K562 (cell line): ENCODE measurements around the gene TMEM135. TPM values are rescaled to one million over a fixed set of nuclear protein-coding genes. Genes with fewer than 3 reads are reported as not detected.

ENCODE experiments used
- NR2C1 ChIP-seq, 2 experiments: fragments of 450-650 bp; IDR thresholded peaks; 2 replicates each; pipeline ENCODE4 v1.6.1; 2017; ENCODE audit warnings: mild to moderate bottlenecking in 2 of 2, antibody characterized with exemption in 1 of 2, inconsistent platforms in 1 of 2, missing compliant biosample characterization in 1 of 2, missing genetic modification characterization in 1 of 2
- RERE ChIP-seq: sonication (generic); formaldehyde crosslinking; IDR thresholded peaks from 2 replicates; pipeline ENCODE4 v1.8.0; 2023; ENCODE audit warnings: missing genetic modification reagents, mild to moderate bottlenecking, borderline replicate concordance
- ZBTB40 ChIP-seq, 2 experiments: fragments of 450-650 bp in 1 of 2; sonication (generic) in 1 of 2; formaldehyde crosslinking in 1 of 2; IDR thresholded peaks; 2 replicates each; pipeline versions ENCODE4 v1.7.1 to v1.9.0; 2016 to 2022; ENCODE audit warnings: inconsistent platforms in 1 of 2, mild to moderate bottlenecking in 1 of 2, missing genetic modification reagents in 1 of 2
- ZNF212 ChIP-seq: fragments of 450-650 bp; formaldehyde crosslinking; IDR thresholded peaks from 2 replicates; pipeline ENCODE4 v1.4.0; 2020; ENCODE audit warnings: mild to moderate bottlenecking
- polyA plus RNA-seq, 8 experiments: library from polyadenylated mRNA; depleted of rRNA in 4 of 8; stranded (reverse) in 5 of 8; unstranded in 3 of 8; fragments of >200 nt; fragmentation: Nextera tagmentation in 2 of 8; fragmentation: Illumina TruSeq in 1 of 8; extraction: Ambion mirVana in 2 of 8; extraction: Trizol in 1 of 8; gene quantifications; 2 replicates each; pipeline versions ENCODE4 v1.2.1 to v1.2.3, GENCODE V29; 2011 to 2014; ENCODE audit warnings: inconsistent platforms in 1 of 8, missing spikeins in 1 of 8
- total RNA-seq, 7 experiments: library from RNA; depleted of rRNA in 6 of 7; stranded (reverse); fragments of >200 nt in 6 of 7; fragmentation: Illumina TruSeq in 2 of 7; extraction: Trizol in 2 of 7; gene quantifications; 2 replicates each; pipeline versions ENCODE4 v1.2.1 to v1.2.3, GENCODE V29; 2011 to 2021; ENCODE audit warnings: low replicate concordance in 1 of 7

The TMEM135 gene
- total and polyA plus RNA-seq, 9 of the 15 experiments (the other 6 are each of a cell fraction or from before 2014, with no cell fraction given): 17.3 to 53.6 (median 24.9) TPM

GRCh38 chr11:87037450-87038234 is at the start of gene TMEM135 (continued):
- TF ChIP-seq RERE (CRISPR knock-in tag): no peak
- TF ChIP-seq ZBTB40 (IDR thresholded peaks at IDR 0.05): no peak
- TF ChIP-seq ZBTB40 (CRISPR knock-in tag; IDR thresholded peaks at IDR 0.05): no peak
- TF ChIP-seq NR2C1 (IDR thresholded peaks at IDR 0.05): peak; percentile 94
- TF ChIP-seq NR2C1 (tag; IDR thresholded peaks at IDR 0.05): peak; percentile 95
- no peak for TF ChIP-seq ZNF212 (CRISPR knock-in tag)
